CD4-positive, alpha-beta T cell treated with Interleukin-15 for 1 hour (primary cell): ENCODE results near the gene ABHD12.
"Not testable (repeated sequence)": the region's sequence is repeated elsewhere in the genome, so short reads cannot be mapped to it uniquely, and the experiment has no call there.

Experiments
- DNase-seq: peaks from one replicate; pipeline ENCODE4 v3.0.0-alpha.2; 2020

Gene ABHD12

DNA sequence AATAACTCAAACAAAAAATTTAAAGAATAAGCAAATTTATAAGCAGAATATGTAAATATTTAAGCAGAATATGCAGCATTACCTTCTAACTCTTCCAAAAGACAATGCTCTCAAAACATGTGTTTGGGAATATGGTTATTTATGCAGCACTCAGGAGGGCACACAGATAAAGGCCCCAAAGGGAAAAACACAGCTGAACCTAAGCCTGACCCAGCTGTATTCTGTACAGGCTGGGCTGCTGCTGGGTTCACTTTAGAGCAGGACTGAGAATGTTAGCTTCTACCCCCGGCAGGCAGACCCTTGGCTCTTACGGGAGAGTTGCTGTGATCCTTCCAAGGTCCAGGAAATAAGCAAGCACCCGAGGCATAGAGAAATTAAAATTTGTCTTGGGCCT, 37.3 kb downstream of the ABHD12 start:
- DNase-seq: no peak

DNA sequence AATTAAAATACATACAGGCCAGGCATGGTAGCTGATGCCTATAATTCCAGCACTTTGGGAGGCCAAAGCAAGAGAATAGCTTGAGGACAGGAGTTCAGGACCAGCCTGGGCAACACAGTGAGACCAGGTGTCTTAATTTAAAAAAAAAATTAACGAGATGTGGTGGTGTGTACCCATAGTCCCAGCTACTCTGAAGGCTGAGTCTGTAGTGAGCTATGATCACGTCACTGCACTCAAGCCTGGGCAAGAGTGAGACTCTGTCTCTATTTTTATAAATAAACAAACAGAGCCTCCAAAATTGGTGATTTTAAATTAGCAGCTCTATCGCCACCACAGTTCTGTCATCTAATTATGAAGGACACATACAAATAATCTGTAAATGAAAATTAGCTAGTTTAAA, 37.9 kb downstream of the ABHD12 start:
- DNase-seq: no peak

DNA sequence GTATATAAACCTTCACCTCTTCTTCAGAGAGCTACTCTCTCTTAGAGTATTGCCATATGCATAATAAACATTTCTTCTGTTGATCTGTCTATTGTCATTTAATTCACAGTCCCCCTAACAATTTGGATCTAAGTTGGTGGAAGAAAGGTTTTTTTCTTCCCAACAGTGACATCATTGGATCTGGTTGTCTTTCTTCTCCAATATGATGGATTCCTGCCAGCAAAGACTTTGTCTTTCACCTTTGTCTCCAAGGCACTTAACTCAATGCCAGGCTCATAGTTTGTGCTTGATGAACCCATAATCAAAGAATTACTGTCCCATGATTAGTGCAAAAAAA, 39.6 kb downstream of the ABHD12 start:
- DNase-seq: no peak

- no peak for DNase-seq
These were observed 44.3 kb downstream of the ABHD12 start for GRCh38 chr20:25346349-25346748.

- DNase-seq: no peak
These were observed 44.9 kb downstream of the ABHD12 start for GRCh38 chr20:25345721-25346120.

DNA sequence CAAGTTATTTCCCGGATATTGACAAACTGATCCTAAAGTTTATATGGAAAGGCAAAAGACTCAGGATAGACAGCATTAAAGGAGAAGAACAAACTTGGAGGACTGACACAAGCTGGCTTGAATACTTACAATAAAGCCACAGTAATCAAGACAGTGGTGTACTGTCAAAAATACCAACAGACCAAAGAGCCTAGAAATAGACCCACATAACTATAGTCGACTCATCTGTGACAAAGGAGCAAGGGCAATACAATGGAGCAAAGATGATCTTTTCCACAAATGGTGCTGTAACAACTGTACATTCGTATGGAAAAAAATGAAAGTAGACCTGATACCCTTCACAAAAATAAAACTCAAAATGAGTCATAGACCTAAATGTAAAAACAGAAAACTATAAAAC, 46.0 kb downstream of the ABHD12 start:
- no peak for DNase-seq

GRCh38 chr20:25341716-25342680, 48.6 kb downstream of the ABHD12 start:
- DNase-seq: no peak

DNA sequence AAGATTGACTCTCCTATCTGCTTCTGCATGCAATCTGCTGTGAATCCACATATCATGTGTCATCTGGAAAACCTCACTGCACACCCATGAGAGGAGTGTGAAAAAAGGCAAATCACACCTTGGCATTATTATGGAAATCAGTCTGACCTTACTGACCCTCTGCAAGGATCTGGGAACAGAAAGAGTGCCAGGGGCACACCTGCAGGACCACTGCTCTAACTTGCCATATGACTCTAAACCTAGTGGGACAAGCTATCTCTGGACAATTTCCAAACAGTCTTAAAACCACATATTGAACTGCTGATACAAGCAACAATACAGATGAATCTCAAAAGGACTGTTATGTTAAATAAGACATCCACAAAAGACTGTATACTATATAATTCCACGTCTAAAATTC, 50.3 kb downstream of the ABHD12 start:
- DNase-seq: no peak

DNA sequence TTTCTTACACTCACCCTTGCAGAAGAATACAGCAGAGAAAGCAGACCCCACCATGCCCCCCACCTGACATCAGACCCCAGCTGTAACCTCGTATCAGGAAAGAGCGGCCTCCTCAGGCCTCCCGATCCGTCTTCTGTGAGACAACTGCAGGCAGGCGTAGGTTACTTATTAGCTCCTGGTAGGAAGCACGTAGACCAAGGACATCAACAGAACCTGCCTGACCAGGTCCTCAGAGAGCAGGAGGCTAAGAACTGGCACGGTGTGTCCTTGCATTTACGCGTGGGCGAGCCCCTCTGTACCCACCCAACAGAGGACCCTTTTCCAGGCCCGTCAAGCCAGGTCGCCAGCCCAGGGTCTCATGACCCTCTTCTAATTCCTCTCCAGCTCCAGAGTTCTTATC, 51.0 kb downstream of the ABHD12 start:
- no peak for DNase-seq

GRCh38 chr20:25338112-25339023, 52.3 kb downstream of the ABHD12 start:
- DNase-seq: no peak

GRCh38 chr20:25336561-25337422, 53.8 kb downstream of the ABHD12 start:
- no peak for DNase-seq

DNA sequence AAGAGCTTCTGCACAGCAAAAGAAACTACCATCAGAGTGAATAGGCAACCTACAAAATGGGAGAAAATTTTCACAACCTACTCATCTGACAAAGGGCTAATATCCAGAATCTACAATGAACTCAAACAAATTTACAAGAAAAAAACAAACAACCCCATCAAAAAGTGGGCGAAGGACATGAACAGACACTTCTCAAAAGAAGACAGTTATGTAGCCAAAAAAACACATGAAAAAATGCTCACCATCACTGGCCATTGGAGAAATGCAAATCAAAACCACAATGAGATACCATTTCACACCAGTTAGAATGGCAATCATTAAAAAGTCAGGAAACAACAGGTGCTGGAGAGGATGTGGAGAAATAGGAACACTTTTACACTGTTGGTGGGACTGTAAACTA, 55.7 kb downstream of the ABHD12 start:
- not testable (repeated sequence) for DNase-seq

- DNase-seq: no peak
These were observed 61.6 kb downstream of the ABHD12 start for GRCh38 chr20:25328954-25329498.

DNA sequence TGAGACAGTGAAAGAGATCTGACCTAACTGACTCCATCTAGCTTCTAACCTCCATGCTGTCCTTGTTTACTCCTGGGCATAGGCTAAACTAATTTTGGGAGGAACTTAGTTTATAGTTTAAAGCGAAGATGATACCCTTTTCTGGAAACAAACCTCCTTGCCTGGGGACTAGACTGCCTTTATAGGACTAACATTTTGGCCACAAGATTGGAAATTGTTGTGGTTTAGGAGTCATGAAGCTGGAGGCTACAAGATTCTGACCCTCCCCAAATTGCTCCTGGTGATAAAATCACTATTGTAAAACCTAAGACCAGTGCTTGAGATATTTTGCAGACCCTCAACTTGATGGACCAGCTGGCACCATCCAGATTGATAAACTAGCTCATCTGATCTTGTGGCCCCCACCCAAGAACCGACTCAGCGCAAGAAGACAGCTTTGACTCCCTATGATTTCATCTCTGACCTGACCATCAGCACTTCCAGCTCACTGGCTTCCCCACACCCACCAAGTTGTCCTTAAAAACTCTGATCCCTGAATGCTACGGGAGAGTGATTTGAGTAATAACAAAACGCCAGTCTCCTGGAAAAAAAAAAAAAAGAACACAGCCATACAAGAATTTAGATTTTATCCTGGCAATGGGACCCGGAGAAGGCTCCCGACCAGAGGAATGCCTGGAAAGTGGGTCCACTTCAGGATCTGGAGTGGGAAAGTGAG, 63.0 kb downstream of the ABHD12 start:
- no peak for DNase-seq

- no peak for DNase-seq
These were observed 64.6 kb downstream of the ABHD12 start for GRCh38 chr20:25325997-25326396.

DNA sequence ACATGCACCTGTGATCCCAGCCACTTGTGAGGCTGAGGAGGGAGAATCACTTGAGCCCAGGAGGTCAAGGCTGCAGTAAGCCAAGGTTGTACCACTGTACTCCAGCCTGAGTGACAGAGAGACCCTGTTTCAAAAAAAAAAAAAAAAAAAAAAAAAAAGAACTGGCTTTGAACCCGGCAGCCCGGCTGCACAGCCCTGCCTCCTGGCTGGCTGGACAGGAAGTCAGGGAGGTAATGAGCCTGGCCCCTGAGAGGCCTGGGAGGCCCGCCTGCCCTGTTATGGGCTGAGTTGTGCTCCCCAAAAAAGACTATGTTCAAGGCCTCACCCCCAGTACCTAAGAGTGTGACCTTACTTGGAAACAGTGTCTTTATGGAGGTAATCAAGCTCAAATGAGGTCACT, 65.6 kb downstream of the ABHD12 start:
- no peak for DNase-seq

DNA sequence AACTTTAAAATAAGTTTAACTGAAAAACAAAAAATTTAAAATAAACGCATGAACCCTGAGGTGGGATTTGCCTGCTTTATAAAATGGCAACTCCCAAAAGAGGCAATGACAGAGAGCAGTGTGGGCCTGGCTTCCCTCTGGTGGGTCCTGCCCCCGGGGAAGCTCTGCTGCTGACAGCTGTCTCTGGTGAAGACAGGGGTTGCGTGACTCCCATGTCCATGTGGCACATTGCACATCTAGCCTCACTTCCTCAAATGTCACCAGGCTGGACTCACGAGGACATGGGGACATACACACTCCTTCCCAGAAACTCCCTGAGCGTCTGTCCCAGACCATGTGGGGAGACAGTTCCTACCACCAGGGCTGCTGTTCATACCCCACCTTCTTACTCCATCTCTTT, 66.2 kb downstream of the ABHD12 start:
- DNase-seq: peak; percentile 64

GRCh38 chr20:25323496-25324246, 67.0 kb downstream of the ABHD12 start:
- no peak for DNase-seq

GRCh38 chr20:25321991-25322390, 68.6 kb downstream of the ABHD12 start:
- DNase-seq: no peak

DNA sequence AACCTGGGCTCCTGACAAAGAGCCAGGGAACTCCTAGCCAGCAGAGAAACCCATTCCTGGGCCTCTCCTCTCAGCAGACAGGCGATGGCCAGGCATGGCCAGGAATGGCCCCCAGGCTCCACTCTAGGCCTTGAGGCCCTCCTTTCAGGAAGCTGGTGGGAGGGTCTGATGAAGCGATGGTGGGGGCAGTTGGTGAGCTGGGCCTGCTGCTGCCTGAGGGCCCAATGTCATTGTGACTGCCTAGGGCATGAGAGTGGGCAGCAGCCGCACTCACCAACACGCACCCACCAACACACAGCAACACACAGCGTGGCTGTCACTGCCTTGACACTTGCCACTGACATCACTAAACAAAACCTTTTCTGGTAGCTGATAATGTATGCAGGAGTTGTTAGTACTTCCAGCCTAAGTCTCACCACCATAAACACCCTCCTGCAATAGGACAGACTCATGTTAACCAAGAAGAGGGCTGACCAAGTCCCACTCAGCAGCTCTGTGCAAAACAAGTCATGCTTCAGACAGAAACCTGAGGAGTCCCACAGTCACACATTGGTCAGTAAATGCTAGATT, 69.3 kb downstream of the ABHD12 start:
- DNase-seq: no peak
